LNCaP clone FGC (cell line): ENCODE results near the gene MEIS2.

Experiments
- DNase-seq: peaks from one replicate; pipeline ENCODE4 v3.0.0-alpha.2; 2011; ENCODE audit warnings: low read depth
- H3K4me3 ChIP-seq: 2 replicates; pipeline ENCODE4 v1.5.1; 2011; ENCODE audit warnings: mild to moderate bottlenecking, low read depth, low read length, control low read depth
- CTCF ChIP-seq: IDR thresholded peaks from 2 replicates; pipeline ENCODE4 v1.5.1; 2012; ENCODE audit warnings: mild to moderate bottlenecking; ENCODE audit not compliant: control insufficient read depth, insufficient read depth; ENCODE audit errors: extremely low read depth

MEIS2 gene

DNA sequence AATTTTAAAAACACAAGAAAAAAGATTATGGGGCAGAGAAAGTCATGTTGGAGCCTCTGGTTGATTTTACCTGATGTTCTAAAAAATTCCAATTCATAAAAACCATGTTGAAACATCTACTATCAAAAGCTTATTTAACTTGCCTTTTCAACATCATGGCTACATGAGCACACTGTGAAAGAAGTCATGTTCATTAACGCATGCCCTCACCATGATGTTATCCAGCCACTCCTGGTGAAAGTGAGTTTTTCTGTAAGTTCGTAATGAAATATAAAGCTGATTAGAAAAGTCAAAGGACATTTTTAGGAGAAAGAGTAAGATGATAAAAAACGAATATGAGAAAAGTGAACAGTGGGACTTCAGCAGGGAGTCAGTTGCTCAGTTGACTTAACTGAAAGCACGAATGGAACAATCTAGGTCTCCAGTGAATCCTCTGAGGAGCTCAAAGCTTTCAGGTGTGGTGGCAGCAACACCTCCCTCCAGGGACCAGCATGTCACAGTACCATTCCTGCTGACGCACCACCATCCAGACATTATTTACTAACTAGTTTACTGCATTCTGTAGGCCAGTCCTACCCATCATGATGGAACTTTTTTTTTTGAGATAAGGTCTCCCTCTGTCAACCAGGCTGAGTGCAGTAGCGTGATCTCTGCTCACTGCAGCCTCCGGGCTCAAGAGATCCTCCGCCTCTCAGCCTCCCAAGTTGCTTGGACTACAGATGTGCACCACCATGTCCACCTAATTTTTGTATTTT is 95.2 kb downstream of the MEIS2 start:
- DNase-seq: no peak
- TF ChIP-seq CTCF: no peak
- no peak overlapping the region for H3K4me3 ChIP-seq

DNA sequence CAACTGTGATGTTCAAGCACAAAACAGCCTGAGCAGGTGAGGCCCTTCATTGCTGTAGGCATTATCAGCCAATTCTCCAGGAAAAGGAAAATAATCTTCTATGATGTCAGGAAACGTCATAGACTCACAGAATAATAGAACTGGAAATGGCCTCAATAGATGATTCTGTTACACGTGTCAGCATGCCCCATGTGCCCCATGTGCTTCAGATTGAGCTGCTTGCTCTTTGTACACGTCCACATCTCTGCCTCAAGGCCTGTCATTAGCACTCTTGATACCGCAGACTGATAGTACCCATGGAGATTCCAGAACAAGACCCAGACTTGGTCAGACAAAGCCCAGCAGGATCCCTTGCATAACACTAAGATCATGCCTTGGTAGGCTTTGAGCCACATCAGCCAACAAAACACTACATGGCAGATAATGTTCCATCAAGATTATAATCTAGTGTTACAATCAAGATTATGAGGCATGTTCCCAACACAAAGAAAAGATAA is 95.9 kb downstream of the MEIS2 start:
- H3K4me3 ChIP-seq: no peak overlapping the region
- no peak for TF ChIP-seq CTCF
- no peak for DNase-seq

DNA sequence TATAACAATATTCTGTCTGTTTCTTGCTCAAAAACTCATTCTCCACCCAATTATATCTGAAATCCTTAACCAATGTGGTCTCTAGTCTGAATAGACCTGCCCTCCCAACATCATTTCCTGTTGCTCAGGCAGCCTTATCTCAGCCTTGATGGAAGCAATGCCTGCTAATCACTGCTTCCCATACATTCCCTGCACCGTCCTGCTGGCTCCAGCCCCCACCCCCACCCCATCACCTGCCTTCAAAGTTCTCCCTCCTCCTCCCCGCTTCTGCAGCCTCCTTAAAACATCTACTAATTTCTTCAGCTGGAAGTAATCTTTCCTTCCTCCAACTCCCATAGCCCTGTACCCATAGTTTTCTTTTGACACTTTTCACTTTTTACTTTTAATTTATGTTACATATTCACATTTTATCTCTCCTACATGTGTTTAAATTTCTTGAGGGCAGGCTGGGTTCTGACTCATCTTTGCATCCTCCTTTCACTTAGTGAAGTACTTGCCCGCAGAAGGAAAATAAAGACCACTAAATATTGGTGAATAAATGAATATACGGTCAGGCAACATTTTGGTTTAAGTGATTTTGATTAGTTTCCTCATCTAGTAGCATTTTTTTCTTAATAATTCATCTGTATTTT is 98.2 kb downstream of the MEIS2 start:
- no peak for DNase-seq
- no peak overlapping the region for H3K4me3 ChIP-seq
- no peak for TF ChIP-seq CTCF

- DNase-seq: no peak
- H3K4me3 ChIP-seq: no peak overlapping the region
- no peak for TF ChIP-seq CTCF
Observed at GRCh38 chr15:37001417-37001816, 98.9 kb downstream of the MEIS2 start.

- no peak overlapping the region for H3K4me3 ChIP-seq
- TF ChIP-seq CTCF: no peak
- no peak for DNase-seq
Observed at GRCh38 chr15:36999778-37000177, 100.6 kb downstream of the MEIS2 start.

DNA sequence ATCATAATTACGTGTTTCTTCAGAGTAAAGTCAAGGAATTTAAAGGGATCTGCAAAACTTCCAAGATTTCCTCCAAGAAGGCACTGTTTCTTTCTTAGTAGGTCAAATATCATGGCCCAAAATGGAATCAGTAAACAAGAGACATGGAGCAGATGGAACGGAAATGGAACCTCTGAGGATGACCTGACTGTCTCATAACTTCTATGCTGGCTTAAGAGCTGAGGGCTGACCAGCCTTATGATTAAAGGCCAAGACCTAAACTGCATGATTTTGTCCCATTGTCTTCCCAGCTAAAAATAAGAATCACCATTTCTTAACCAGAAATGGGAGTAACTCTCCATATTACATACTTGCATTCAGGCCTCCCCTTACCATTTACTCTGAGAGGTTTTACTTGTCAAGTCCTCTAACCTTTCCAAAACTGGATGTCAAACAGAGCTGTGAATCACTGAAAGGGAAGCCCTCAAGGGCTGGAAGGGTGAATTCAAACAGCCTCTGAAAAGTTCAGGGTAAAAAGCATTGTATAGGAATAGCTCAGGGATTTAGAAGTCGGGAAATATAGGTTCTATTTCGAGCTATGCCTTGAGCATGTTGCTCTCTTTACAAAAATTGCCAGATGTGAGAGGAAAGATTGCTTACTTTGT is 103.7 kb downstream of the MEIS2 start:
- H3K4me3 ChIP-seq: no peak overlapping the region
- DNase-seq: no peak
- no peak for TF ChIP-seq CTCF
